Smooth muscle cell (in vitro differentiated cells): Measurements from ENCODE around the gene PTPN4. TPM values are rescaled to one million over a fixed set of nuclear protein-coding genes. Genes with fewer than 3 reads are reported as not detected.

Experiments used
- DNase-seq: peaks from one replicate; lab custom pipeline; 2025; ENCODE audit not compliant: unreplicated experiment; lab: John Stamatoyannopoulos, UW
- H2AFZ ChIP-seq: fragments of 200-600 bp; sonication (generic); 2 replicates; pipeline ENCODE4 v1.6.0; 2016; ENCODE audit warnings: antibody characterized with exemption, low read depth, mild to moderate bottlenecking
- H3F3A ChIP-seq: fragments of 200-600 bp; sonication (generic); 2 replicates; pipeline ENCODE4 v1.6.0; 2017; ENCODE audit warnings: antibody characterized with exemption, low read depth
- H3K27ac ChIP-seq: fragments of 200-600 bp; sonication (generic); 2 replicates; pipeline ENCODE4 v1.5.1; 2016; ENCODE audit warnings: low read depth, mild to moderate bottlenecking
- H3K27me3 ChIP-seq: fragments of 200-600 bp; sonication (generic); 2 replicates; pipeline ENCODE4 v1.6.1; 2016; ENCODE audit warnings: low read depth, mild to moderate bottlenecking
- H3K36me3 ChIP-seq: fragments of 200-600 bp; sonication (generic); 2 replicates; pipeline ENCODE4 v1.5.1; 2016; ENCODE audit warnings: low read depth
- H3K4me1 ChIP-seq: fragments of 200-600 bp; sonication (generic); 2 replicates; pipeline ENCODE4 v1.5.1; 2016; ENCODE audit warnings: low read depth
- H3K4me2 ChIP-seq: fragments of 200-600 bp; sonication (generic); 2 replicates; pipeline ENCODE4 v1.6.0; 2016; ENCODE audit warnings: mild to moderate bottlenecking
- H3K4me3 ChIP-seq: fragments of 200-600 bp; sonication (generic); 2 replicates; pipeline ENCODE4 v1.5.1; 2016; ENCODE audit warnings: mild to moderate bottlenecking
- H3K79me2 ChIP-seq: fragments of 200-600 bp; sonication (generic); 2 replicates; pipeline ENCODE4 v1.6.0; 2016; ENCODE audit warnings: low read depth, mild to moderate bottlenecking
- H3K9ac ChIP-seq: fragments of 200-600 bp; sonication (generic); 2 replicates; pipeline ENCODE4 v1.6.0; 2016; ENCODE audit warnings: low read depth
- H3K9me3 ChIP-seq: fragments of 200-600 bp; sonication (generic); replicated peaks from 2 replicates; pipeline ENCODE4 v1.5.1; 2016; ENCODE audit warnings: low read depth
- H4K20me1 ChIP-seq: fragments of 200-600 bp; sonication (generic); 2 replicates; pipeline ENCODE4 v1.6.0; 2016; ENCODE audit warnings: low read depth
- CTCF ChIP-seq: fragments of 200-600 bp; sonication (generic); IDR thresholded peaks from 2 replicates; pipeline ENCODE4 v1.5.1; 2017; ENCODE audit warnings: borderline replicate concordance, mild to moderate bottlenecking, antibody characterized with exemption; ENCODE audit not compliant: insufficient read depth, poor library complexity, severe bottlenecking
- WGBS: methylation state at CpG from one replicate; pipeline ENCODE4 v1.1.7; 2016; ENCODE audit warnings: low lambda C conversion rate; 5-methylcytosine and 5-hydroxymethylcytosine counted together
- polyA plus RNA-seq: library from polyadenylated mRNA; unstranded; fragments of >200 nt; fragmentation: Nextera tagmentation; extraction: Ambion mirVana; gene quantifications from 2 replicates; pipeline ENCODE4 v1.2.1, GENCODE V29; 2016
- total RNA-seq: library from RNA; depleted of rRNA; stranded (reverse); fragments of >200 nt; gene quantifications from 2 replicates; pipeline ENCODE4 v1.2.3, GENCODE V29; 2014

Gene PTPN4
- total and polyA plus RNA-seq, 2 experiments from 2014 or later = 9.7 to 26.2 TPM

- DNase-seq = no peak
- Histone ChIP-seq H3K27me3 (no peaks in the 10 kb centered on the region), H3K4me2 (no peak overlapping the region), H3K4me3 (no peak overlapping the region), H3K36me3 (no peaks in the 10 kb centered on the region), H2AFZ (no peak overlapping the region), H3F3A (no peaks in the 10 kb centered on the region), H3K4me1 (no peaks in the 10 kb centered on the region), H4K20me1 (peaks cover 6% of the 10 kb centered on the region), H3K9ac (no peak overlapping the region), H3K9me3 (no peaks in the 10 kb centered on the region), H3K27ac (no peak overlapping the region), H3K79me2 (peaks cover 16% of the 10 kb centered on the region)
- WGBS = 96% methylated on average over 7 of the region's 7 CpGs
- TF ChIP-seq CTCF = no peak
These were observed 101.2 kb downstream of the PTPN4 start for GRCh38 chr2:119860924-119861323.

GRCh38 chr2:119862127-119862889, 102.6 kb downstream of the PTPN4 start:
- WGBS = 72% methylated on average over 3 of the region's 3 CpGs
- no peak overlapping the region for H3K27ac ChIP-seq
- H3K36me3 ChIP-seq = no peaks in the 10 kb centered on the region
- no peaks in the 10 kb centered on the region for H3K4me1 ChIP-seq
- peaks cover 12% of the 10 kb centered on the region for H3K79me2 ChIP-seq
- H3K9me3 ChIP-seq = no peaks in the 10 kb centered on the region
- no peak overlapping the region for H2AFZ ChIP-seq
- DNase-seq = no peak
- H3K4me3 ChIP-seq = no peak overlapping the region
- no peak for TF ChIP-seq CTCF
- no peak overlapping the region for H3K9ac ChIP-seq
- no peaks in the 10 kb centered on the region for H3F3A ChIP-seq
- H4K20me1 ChIP-seq = peaks cover 6% of the 10 kb centered on the region
- H3K27me3 ChIP-seq = no peaks in the 10 kb centered on the region
- no peak overlapping the region for H3K4me2 ChIP-seq

GRCh38 chr2:119864318-119864717, 104.6 kb downstream of the PTPN4 start:
- WGBS = 70% methylated on average over 3 of the region's 3 CpGs
- no peaks in the 10 kb centered on the region for H3K9me3 ChIP-seq
- H3K79me2 ChIP-seq = peaks cover 6% of the 10 kb centered on the region
- no peaks in the 10 kb centered on the region for H3K4me1 ChIP-seq
- no peak for DNase-seq
- H3F3A ChIP-seq = no peaks in the 10 kb centered on the region
- H2AFZ ChIP-seq = no peak overlapping the region
- no peaks in the 10 kb centered on the region for H3K36me3 ChIP-seq
- no peak overlapping the region for H3K9ac ChIP-seq
- no peak overlapping the region for H3K4me2 ChIP-seq
- no peaks in the 10 kb centered on the region for H4K20me1 ChIP-seq
- no peak overlapping the region for H3K4me3 ChIP-seq
- no peak for TF ChIP-seq CTCF
- peak overlapping the region; percentile 42 for H3K27ac ChIP-seq
- no peaks in the 10 kb centered on the region for H3K27me3 ChIP-seq

GRCh38 chr2:119871725-119872124, 112.0 kb downstream of the PTPN4 start:
- Histone ChIP-seq H3K27me3 (no peaks in the 10 kb centered on the region), H3K4me3 (no peak overlapping the region), H3K9me3 (no peaks in the 10 kb centered on the region), H3K27ac (no peak overlapping the region), H3K36me3 (no peaks in the 10 kb centered on the region), H4K20me1 (peaks cover 4% of the 10 kb centered on the region), H2AFZ (no peak overlapping the region), H3K9ac (no peak overlapping the region), H3F3A (no peaks in the 10 kb centered on the region), H3K79me2 (no peaks in the 10 kb centered on the region), H3K4me1 (peaks cover 7% of the 10 kb centered on the region), H3K4me2 (no peak overlapping the region)
- WGBS = 95% methylated on average over 3 of the region's 3 CpGs
- DNase-seq = no peak
- no peak for TF ChIP-seq CTCF
